NT2/D1 (cell line): ENCODE measurements around the gene GRIA4.

Experiments used
- YY1 ChIP-seq: IDR thresholded peaks from 2 replicates; pipeline ENCODE4 v1.6.1; 2011; ENCODE audit not compliant: insufficient read length, insufficient read depth
- ZNF274 ChIP-seq: IDR thresholded peaks from 2 replicates; pipeline ENCODE4 v1.6.1; 2011; ENCODE audit warnings: mild to moderate bottlenecking, low read depth, low read length

GRCh38 chr11:105821372-105821771 is 211.5 kb downstream of the GRIA4 start:
- TF ChIP-seq YY1 (no peak), ZNF274 (no peak)
